ENCODE results near the gene KRT74. TPM values are rescaled to one million over a fixed set of nuclear protein-coding genes. Genes with fewer than 3 reads are reported as not detected.

KRT74 gene
- total and polyA plus RNA-seq, 7 donors = not detected

DNA sequence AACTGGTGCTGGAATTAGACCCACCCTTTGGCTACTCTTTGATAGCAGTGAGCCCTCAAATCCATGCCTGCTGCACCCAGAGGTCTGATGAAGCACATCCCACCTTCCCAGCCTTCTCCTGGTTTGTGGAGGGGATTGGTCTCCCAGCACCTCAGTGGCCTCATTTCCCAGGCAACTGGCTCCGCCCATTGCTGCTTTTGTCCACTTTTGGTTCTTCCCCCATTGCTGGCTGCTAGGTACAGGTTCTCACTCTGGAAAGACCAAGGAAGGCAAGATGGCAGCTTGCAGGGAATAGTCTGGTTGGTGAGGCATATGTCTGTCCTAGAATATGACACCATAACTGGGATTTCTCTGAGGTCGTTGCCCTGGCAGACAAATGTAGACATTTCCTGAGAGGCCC, 43.3 kb downstream of the KRT74 start:
- Histone ChIP-seq H3K27me3 (ENCODE audit: insufficient read depth in 3 of 3, low read length in 2 of 3) (no peaks in the 10 kb centered on the region), H3K36me3 (ENCODE audit: insufficient read depth in 1 of 2, low read depth in 1 of 2) (no peaks in the 10 kb centered on the region), H3K4me3 (no peak overlapping the region), H3K4me1 (no peaks in the 10 kb centered on the region), H3K27ac (no peak overlapping the region), H3K9me3 (no peaks in the 10 kb centered on the region)
- no peak for DNase-seq
- no peak for ATAC-seq
- intact Hi-C loops (cut with DNase I) = no loop called here
- 55 to 61% (median 58%) methylated on average over 2 of the region's 2 CpGs for WGBS, 3 donors
- TF ChIP-seq, protein P1, sequence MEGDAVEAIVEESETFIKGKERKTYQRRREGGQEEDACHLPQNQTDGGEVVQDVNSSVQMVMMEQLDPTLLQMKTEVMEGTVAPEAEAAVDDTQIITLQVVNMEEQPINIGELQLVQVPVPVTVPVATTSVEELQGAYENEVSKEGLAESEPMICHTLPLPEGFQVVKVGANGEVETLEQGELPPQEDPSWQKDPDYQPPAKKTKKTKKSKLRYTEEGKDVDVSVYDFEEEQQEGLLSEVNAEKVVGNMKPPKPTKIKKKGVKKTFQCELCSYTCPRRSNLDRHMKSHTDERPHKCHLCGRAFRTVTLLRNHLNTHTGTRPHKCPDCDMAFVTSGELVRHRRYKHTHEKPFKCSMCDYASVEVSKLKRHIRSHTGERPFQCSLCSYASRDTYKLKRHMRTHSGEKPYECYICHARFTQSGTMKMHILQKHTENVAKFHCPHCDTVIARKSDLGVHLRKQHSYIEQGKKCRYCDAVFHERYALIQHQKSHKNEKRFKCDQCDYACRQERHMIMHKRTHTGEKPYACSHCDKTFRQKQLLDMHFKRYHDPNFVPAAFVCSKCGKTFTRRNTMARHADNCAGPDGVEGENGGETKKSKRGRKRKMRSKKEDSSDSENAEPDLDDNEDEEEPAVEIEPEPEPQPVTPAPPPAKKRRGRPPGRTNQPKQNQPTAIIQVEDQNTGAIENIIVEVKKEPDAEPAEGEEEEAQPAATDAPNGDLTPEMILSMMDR (IDR thresholded peaks at IDR 0.05) = no peak

DNA sequence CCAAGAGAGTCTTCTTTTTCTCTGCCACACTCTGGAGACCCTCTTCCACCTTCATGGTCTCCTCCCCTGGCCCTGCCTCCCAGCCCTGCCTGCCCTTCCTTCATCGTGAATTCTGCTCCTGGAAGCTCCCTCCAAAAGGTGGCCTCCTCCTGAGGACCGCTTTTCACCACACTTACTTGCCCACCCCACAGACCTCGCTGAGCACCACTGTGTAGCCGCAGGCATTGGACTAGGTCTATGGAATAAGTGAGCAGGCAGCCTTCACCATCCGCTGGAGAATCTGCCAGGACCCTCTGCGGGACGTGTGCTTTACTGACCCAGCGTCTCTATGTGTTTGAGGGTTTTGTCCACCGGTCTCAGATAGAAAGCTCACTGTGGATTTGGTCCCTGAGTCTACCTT, 43.8 kb downstream of the KRT74 start:
- no peaks in the 10 kb centered on the region for H3K9me3 ChIP-seq
- H3K4me3 ChIP-seq = no peak overlapping the region
- intact Hi-C loops (cut with DNase I) = no loop called here
- TF ChIP-seq, protein P1 (IDR thresholded peaks at IDR 0.05) = no peak
- H3K27ac ChIP-seq = no peak overlapping the region
- 96 to 97% (median 96%) methylated on average over 9 of the region's 9 CpGs for WGBS, 3 donors
- no peaks in the 10 kb centered on the region for H3K36me3 ChIP-seq (ENCODE audit: insufficient read depth in 1 of 2, low read depth in 1 of 2)
- peaks cover 0 to 2% (median 2%) of the 10 kb centered on the region in 3 donors for H3K27me3 ChIP-seq (ENCODE audit: insufficient read depth in 3 of 3, low read length in 2 of 3)
- H3K4me1 ChIP-seq = no peaks in the 10 kb centered on the region
- DNase-seq = no peak
- no peak for ATAC-seq

DNA sequence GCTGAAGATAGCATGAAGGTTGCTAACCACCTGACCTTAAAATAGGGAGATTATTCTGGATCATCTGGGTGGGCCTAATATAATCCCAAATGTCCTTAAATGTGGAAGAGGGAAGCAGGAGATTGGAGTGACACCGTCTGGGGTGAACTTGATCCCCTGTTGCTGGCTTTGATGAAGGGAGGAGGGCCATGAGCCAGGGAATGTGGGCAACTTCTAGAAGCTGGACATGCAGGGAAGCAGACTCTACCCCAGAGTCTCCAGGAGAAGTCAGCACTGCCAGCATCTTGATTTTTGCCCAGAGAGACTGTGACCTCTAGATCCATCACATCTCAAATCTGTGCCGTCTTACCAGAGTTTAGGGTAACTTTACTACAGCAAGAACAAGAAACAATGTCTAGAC, 44.2 kb downstream of the KRT74 start:
- Histone ChIP-seq H3K27me3 (ENCODE audit: insufficient read depth in 3 of 3, low read length in 2 of 3) (peaks cover 0 to 5% (median 2%) of the 10 kb centered on the region in 3 donors), H3K4me1 (no peaks in the 10 kb centered on the region), H3K36me3 (ENCODE audit: insufficient read depth in 1 of 2, low read depth in 1 of 2) (no peaks in the 10 kb centered on the region), H3K9me3 (no peaks in the 10 kb centered on the region), H3K27ac (no peak overlapping the region), H3K4me3 (no peak overlapping the region)
- no peak for ATAC-seq
- TF ChIP-seq, protein P1 (IDR thresholded peaks at IDR 0.05) = no peak
- intact Hi-C loops (cut with DNase I) = no loop called here
- no peak for DNase-seq
- WGBS, 3 donors = 74 to 86% (median 76%) methylated on average over 2 of the region's 2 CpGs

DNA sequence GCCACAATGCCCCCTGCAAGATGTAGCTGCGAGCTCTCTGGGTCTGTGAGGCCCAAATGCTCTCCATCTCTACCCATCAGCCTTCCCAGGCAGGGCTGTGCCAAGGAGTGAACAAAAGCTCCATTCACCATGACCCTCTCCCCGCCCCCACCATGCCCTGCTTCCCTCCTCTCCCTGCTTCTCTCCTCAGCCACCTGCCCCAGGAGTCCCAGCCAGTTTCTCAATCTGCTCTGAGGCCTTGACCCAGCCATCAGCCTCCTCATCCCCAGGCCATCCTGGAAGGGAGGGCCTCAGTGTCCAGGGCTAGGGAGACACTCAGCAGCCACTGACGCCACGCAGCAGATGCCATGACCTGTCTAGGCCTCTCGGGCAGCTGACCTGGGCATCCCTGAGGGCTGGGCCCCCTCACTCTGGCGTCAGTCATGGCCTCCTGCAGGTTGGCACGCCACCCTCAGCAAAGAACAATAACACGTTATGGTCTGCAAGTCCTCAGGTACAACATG, 45.0 kb downstream of the KRT74 start:
- no peak for ATAC-seq
- TF ChIP-seq, protein P1 (IDR thresholded peaks at IDR 0.05) = no peak
- H3K27me3 ChIP-seq (ENCODE audit: insufficient read depth in 3 of 3, low read length in 2 of 3) = peaks cover 0 to 5% (median 2%) of the 10 kb centered on the region in 3 donors
- no peaks in the 10 kb centered on the region for H3K9me3 ChIP-seq
- WGBS, 3 donors = 54 to 74% (median 61%) methylated on average over 8 of the region's 8 CpGs
- no peak for DNase-seq
- intact Hi-C loops (cut with DNase I) = no loop called here
- H3K4me1 ChIP-seq = no peaks in the 10 kb centered on the region
- H3K27ac ChIP-seq = no peak overlapping the region
- H3K4me3 ChIP-seq = no peak overlapping the region
- no peaks in the 10 kb centered on the region for H3K36me3 ChIP-seq (ENCODE audit: insufficient read depth in 1 of 2, low read depth in 1 of 2)

DNA sequence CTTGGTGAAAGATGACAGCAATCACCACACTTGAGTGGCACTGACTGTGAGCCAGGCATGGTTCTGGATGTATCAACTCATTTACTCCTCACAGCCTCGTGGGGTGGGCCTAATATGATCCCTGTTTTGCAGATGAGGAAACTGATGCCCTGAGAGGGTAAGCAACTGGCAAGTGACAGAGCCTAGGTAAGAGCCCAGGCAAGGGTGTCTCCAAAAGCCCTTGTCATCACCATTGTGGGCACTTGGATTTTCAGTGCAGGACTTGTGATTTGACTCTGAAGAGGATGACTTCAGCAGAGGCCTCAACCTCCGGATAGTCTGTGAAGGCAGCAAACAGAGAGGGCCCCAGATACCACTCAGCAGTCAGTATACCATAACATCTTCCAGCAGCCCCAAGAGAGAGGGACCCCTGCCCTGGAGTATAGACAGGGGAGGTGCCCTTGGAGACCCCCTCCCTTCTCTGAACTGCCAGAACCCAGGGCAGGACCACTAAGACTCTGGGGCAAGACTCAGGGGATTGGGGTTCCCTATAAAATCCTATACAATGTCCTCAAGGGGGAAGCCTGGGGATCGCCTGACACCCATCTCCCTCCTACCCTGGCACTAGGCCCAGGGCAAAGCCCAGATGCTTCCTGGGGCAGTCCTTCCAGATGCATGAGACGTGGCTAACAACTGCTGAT, 46.4 kb downstream of the KRT74 start:
- H3K27ac ChIP-seq = no peak overlapping the region
- WGBS, 3 donors = 48 to 74% (median 69%) methylated on average over 4 of the region's 4 CpGs
- no peaks in the 10 kb centered on the region for H3K9me3 ChIP-seq
- no peaks in the 10 kb centered on the region for H3K4me1 ChIP-seq
- TF ChIP-seq, protein P1 (IDR thresholded peaks at IDR 0.05) = no peak
- ATAC-seq = no peak
- H3K4me3 ChIP-seq = no peak overlapping the region
- no peaks in the 10 kb centered on the region for H3K36me3 ChIP-seq (ENCODE audit: insufficient read depth in 1 of 2, low read depth in 1 of 2)
- DNase-seq = no peak
- H3K27me3 ChIP-seq (ENCODE audit: insufficient read depth in 3 of 3, low read length in 2 of 3) = peaks cover 0 to 12% (median 2%) of the 10 kb centered on the region in 3 donors
- intact Hi-C loops (cut with DNase I) = no loop called here
